ENCODE data around the gene DAPK3.

The DAPK3 gene

GRCh38 chr19:3977242-3978143 lies 6.6 kb upstream of the DAPK3 start (continued):
- TF ChIP-seq PRDM6 (tag by site-specific recombination; IDR thresholded peaks at IDR 0.05) (no peak), ZNF791 (tag by site-specific recombination; IDR thresholded peaks at IDR 0.05) (no peak), RBAK (tag by site-specific recombination; IDR thresholded peaks at IDR 0.05) (no peak), ZNF157 (tag by site-specific recombination; IDR thresholded peaks at IDR 0.05) (no peak), ZNF223 (tag by site-specific recombination; IDR thresholded peaks at IDR 0.05) (no peak), ZNF629 (tag by site-specific recombination; IDR thresholded peaks at IDR 0.05) (no peak), ZNF280C (tag by site-specific recombination; IDR thresholded peaks at IDR 0.05) (no peak)

- ChIA-PET CTCF (no interaction called here), POLR2A (interaction anchor here (1.0 to 2.8 kb wide), 3 partner anchors 9 to 214 kb away, joined by 3 to 24 read pairs (median 4); partner anchors contain the start of genes EEF2 and MRPL54)
- TF ChIP-seq ZFP41 (tag by site-specific recombination; IDR thresholded peaks at IDR 0.05; ENCODE audit: borderline replicate concordance) (no peak), KLF10 (tag by site-specific recombination; IDR thresholded peaks at IDR 0.05) (no peak), ZNF600 (tag by site-specific recombination; IDR thresholded peaks at IDR 0.05) (peak; percentile 91), HIC1 (tag by site-specific recombination; IDR thresholded peaks at IDR 0.05) (peak; percentile 45; the same call in 1 of the 2 replicates), ZNF112 (tag by site-specific recombination; IDR thresholded peaks at IDR 0.05) (no peak), KLF17 (tag by site-specific recombination; IDR thresholded peaks at IDR 0.05) (peak; percentile 12; the same call in 1 of the 2 replicates)
- H3K4me1 ChIP-seq (ENCODE audit: control insufficient read depth, insufficient read depth, low read length): no peaks in the 10 kb centered on the region
- H3K9me3 ChIP-seq (ENCODE audit: control insufficient read depth, insufficient read depth, low read depth, low read length): no peaks in the 10 kb centered on the region
- no peak overlapping the region for H3K4me3 ChIP-seq (ENCODE audit: low read depth, low read length)
- peaks cover 25 to 65% of the 10 kb centered on the region in 2 experiments for H3K36me3 ChIP-seq (ENCODE audit: control insufficient read depth in 2 of 2, insufficient read depth in 1 of 2, low read length in 2 of 2)
- no peak overlapping the region for H3K27ac ChIP-seq (ENCODE audit: extremely low read depth, low read depth, low read length)
These were observed 5.8 kb upstream of the DAPK3 start for GRCh38 chr19:3976495-3977241.
